Stomach smooth muscle (tissue), 2 donors: ENCODE results near the gene LRRC15.

Experiments
- H3K27ac ChIP-seq: one replicate; pipeline ENCODE4 v1.7.0; 2013; ENCODE audit warnings: mild to moderate bottlenecking, low read length, inconsistent platforms
- H3K27me3 ChIP-seq, 2 donors: one replicate each; pipeline ENCODE4 v1.7.0; 2013; ENCODE audit warnings: low read length in 2 of 2; ENCODE audit not compliant: insufficient read depth in 2 of 2, control insufficient read depth in 1 of 2
- H3K36me3 ChIP-seq, 2 donors: one replicate each; pipeline ENCODE4 v1.7.0; 2013; ENCODE audit warnings: low read length in 2 of 2; ENCODE audit not compliant: control insufficient read depth in 2 of 2, insufficient read depth in 2 of 2
- H3K4me1 ChIP-seq: one replicate; pipeline ENCODE4 v1.7.0; 2013; ENCODE audit warnings: low read length; ENCODE audit not compliant: control insufficient read depth, insufficient read depth
- H3K4me3 ChIP-seq, 2 donors: one replicate each; pipeline ENCODE4 v1.7.0; 2013; ENCODE audit warnings: low read length in 2 of 2
- H3K9ac ChIP-seq, 2 donors: one replicate each; pipeline ENCODE4 v1.7.0; 2013; ENCODE audit warnings: low read length in 2 of 2, mild to moderate bottlenecking in 1 of 2
- H3K9me3 ChIP-seq, 2 donors: one replicate each; pipeline ENCODE4 v1.7.0; 2013; ENCODE audit warnings: low read length in 2 of 2; ENCODE audit not compliant: control insufficient read depth in 2 of 2
- donor health status: healthy.
- donor health status: Pancreatic carcinoma.

The LRRC15 gene

DNA sequence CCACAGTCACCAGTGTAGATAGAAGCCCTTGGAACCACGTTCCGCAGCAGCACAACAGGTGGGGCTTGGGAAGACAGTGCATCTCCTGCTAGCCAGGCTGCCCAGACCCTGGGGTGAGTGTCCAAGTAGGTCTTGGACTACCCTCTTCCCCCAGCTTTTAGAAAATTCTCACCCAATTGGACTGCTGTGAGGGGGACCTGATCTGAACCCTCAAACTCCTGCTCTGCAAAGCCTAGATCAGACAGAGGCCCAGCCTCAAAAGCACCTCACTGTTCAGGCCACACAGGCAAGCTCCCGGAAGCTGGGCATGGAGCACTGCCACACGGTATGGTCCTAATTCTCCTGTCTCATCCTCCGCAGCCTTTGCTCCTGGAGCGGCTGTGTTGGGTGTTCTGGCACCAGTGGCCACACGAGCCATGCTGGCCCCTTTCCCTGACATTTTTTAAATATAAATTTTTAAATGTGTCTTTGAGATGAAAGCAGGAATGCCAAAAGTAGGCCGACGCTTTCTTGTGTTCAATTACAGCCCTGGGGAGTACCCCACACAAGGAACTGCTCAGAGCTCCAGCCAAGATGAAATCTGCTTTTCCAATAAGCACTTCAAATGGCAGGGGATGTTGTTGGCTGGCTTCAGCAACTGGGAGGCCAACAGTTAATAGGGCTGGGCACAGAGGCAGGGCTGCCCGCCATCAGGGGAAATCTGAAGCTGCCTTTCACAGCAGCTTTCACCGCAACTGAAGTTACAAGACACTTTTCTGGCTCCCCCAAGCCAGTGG, 59.3 kb downstream of the LRRC15 start:
- H3K4me1 ChIP-seq: peaks cover 30% of the 10 kb centered on the region
- no peaks in the 10 kb centered on the region for H3K36me3 ChIP-seq
- H3K9me3 ChIP-seq: no peaks in the 10 kb centered on the region
- H3K27me3 ChIP-seq: no peaks in the 10 kb centered on the region
- no peak overlapping the region for H3K27ac ChIP-seq
- H3K4me3 ChIP-seq: no peak overlapping the region
- no peak overlapping the region for H3K9ac ChIP-seq

DNA sequence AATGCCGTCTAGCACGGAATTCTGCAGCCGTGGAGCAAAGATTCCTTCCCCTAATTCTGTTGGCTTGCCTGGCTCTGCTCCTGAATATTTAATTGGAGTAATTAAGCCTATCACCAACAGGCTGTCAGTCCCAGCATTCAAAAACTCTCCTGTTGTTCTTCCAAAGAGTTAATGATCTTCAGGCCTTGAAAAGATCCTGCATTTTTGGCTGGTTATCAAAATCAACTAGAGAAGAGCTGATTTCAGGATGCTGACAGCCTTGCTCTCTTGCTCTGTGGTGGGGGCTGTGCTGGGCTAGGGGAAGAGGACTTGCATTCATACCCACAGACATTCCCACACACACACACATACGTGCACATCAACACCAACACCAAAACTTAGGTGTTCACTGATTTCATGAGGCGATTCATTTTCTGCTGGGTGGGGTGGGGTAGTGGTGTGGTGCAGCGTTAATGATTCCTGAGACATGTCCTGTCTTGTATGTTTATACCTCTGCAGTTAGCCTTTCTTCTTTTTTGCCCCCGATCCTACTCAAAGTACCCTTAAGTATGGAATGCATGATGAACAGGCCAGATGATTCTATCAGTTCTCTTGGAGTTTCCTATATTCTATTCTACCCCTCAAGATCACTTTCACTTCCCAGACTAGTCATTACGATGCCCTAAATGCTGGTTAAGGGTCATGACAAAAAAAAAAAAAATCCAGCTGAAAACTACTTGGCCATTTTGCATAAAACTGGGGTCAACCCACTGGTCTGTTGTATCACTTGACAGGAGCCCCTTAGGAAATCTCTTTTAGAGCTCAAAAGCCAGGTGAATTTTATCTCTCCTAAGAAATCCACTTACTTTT, 60.7 kb downstream of the LRRC15 start:
- H3K27me3 ChIP-seq: no peaks in the 10 kb centered on the region
- no peaks in the 10 kb centered on the region for H3K9me3 ChIP-seq
- no peak overlapping the region for H3K4me3 ChIP-seq
- H3K36me3 ChIP-seq: no peaks in the 10 kb centered on the region
- H3K27ac ChIP-seq: no peak overlapping the region
- H3K4me1 ChIP-seq: peaks cover 21% of the 10 kb centered on the region
- H3K9ac ChIP-seq: no peak overlapping the region

DNA sequence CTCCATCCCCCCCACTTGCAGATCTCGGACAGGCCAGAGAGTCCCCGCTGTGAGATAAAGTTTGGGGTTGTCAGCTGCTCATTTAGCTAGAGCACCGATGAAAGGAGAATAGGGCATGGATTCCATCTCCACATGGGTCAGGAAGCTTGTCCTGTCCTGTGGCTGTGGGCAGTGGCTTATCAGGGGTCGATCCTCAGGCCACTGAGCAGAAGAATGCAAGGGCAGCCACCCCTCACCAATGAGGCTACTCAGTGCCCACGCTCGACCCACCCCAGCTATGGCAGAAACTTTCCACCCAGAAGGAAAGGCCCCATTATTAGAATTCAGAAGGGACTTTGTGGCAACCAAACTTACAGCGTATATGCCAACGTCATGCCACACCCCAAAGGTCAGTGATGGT, 61.7 kb downstream of the LRRC15 start:
- no peaks in the 10 kb centered on the region for H3K27me3 ChIP-seq
- no peak overlapping the region for H3K4me3 ChIP-seq
- H3K9me3 ChIP-seq: no peaks in the 10 kb centered on the region
- peaks cover 11% of the 10 kb centered on the region for H3K4me1 ChIP-seq
- no peaks in the 10 kb centered on the region for H3K36me3 ChIP-seq
- no peak overlapping the region for H3K27ac ChIP-seq
- no peak overlapping the region for H3K9ac ChIP-seq

DNA sequence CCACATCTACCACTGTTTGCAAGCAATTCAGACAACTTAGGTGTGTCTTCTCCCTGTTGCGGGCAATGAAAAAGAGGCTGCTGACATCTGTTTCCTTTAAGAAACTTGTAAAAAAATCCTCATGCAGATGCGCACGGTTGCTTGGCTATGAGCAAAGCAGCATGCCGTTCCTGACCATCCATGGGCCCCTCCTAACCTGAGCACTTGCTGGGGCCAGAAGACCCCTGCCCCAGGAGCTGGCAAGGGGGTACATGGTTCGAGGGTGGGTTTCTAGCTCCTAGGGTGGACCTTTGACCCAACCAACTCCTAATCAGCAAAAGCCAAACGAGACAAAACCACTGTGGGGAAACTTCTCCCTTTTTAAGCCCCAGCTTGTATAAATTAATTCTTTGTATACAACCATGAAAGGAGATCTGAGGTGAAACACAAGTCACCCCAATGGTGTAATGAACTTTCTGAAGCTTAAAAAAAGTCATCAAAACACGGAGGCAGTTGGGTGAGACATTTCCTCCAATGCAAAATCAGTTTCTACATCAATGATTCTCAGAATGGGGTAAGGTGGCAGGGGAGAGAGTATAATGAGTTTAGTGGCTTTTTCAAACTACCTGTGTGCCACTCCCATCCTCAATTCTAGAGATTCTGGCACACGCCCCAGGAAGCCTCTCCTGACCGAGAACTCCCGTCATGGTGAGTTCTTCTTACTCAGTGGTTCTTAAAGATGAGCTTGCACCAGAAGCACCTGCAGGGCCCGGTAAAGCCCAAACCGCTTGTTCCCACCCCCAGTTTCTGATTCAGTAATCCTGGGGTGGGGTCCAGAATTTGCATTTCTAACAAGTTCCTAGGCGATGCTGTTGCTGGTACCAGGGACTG, 62.5 kb downstream of the LRRC15 start:
- H3K4me3 ChIP-seq: no peak overlapping the region

DNA sequence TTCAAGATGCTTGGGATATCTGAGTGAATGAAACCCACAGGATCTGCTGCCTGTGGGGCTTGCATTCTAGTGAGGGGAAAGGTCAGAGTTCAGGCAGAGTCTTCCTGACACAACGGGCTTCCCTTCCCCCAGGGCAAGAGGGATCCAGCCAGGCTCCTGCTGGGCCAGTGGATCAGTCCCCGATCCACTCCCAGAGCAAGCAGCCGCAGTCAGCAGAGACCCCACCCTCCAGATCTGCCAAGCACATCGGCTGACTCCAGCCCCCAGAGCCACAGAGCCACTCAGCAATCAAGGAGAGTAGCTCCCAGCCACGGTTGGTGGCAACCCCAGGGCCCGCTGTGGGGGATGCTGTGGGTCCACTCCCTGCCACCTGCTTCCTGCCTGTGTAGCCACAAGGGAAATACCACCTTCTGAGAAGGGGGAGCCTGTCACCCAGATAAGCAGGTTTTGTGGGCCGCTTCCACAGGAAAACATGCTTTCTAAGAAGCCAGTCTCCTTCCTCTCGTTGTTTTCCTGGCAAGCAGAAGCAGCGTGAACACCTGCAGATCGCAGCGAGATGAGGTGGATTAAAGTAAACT, 63.3 kb downstream of the LRRC15 start:
- H3K9me3 ChIP-seq: no peaks in the 10 kb centered on the region
- H3K27ac ChIP-seq: no peak overlapping the region
- H3K4me1 ChIP-seq: peaks cover 2% of the 10 kb centered on the region
- no peaks in the 10 kb centered on the region for H3K27me3 ChIP-seq
- H3K4me3 ChIP-seq: no peak overlapping the region
- no peak overlapping the region for H3K9ac ChIP-seq
- no peaks in the 10 kb centered on the region for H3K36me3 ChIP-seq

More for the DNA sequence above, 62.5 kb downstream of the LRRC15 start:
- Histone ChIP-seq H3K27me3 (no peaks in the 10 kb centered on the region), H3K9ac (no peak overlapping the region), H3K27ac (no peak overlapping the region), H3K36me3 (no peaks in the 10 kb centered on the region), H3K9me3 (no peaks in the 10 kb centered on the region), H3K4me1 (peaks cover 3% of the 10 kb centered on the region)

DNA sequence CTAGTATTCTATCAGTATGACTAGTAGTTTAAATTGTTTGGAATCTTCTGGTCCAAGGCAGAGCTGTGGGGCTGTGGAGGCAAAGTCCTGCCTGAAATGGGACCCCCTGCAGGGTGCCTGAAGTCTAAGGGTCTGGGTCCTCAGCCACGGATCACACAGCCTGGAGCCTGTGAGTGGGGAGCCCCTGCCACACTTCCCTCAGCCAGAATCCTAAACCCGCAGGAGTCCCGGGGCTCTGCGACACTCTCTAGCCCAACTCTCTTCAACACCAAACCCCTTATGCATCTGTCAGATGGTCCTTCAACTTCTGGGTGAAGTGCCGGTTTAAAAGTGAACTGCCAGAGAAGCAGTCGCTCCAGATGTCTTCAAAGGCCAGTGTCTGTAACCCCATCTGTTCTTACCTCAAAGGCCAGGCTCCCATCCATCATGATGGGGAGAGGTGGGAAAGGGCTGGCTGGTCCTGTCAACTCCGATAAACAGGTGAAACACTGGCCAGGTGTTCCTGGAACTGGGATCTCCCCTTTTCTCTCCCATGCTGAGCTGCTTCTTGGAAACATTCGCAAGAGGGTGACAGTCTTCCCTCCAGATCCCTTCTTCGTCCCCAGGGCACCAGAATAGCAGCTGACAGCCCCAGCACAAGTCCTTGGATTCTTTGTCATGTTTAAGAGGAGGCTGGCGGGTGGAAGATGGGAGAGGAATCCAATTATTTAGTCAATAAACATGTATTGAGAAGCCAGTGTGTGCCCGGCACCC, 64.0 kb downstream of the LRRC15 start:
- Histone ChIP-seq H3K27ac (no peak overlapping the region), H3K4me1 (peaks cover 3% of the 10 kb centered on the region), H3K4me3 (no peak overlapping the region), H3K9me3 (no peaks in the 10 kb centered on the region), H3K27me3 (no peaks in the 10 kb centered on the region), H3K9ac (no peak overlapping the region), H3K36me3 (no peaks in the 10 kb centered on the region)
